ENCODE measurements around the gene SLC22A23. TPM values are rescaled to one million over a fixed set of nuclear protein-coding genes. Genes with fewer than 3 reads are reported as not detected.

The SLC22A23 gene
- total and polyA plus RNA-seq, 2 of the 4 experiments (the other 2 are of a cell fraction), result 0.72 to 1.6 TPM

- H2AK5ac ChIP-seq (ENCODE audit: low read depth, low read length), result no peak overlapping the region
- WGBS, 2 experiments (ENCODE audit: extremely low coverage in 2 of 2, insufficient read length in 1 of 2), result 33% methylated on average over 1 of the region's 5 CpGs; no CpG with 5 or more reads in 1 of the 2 experiments
- H3K9me1 ChIP-seq (ENCODE audit: insufficient read depth, low read length), result peaks cover 4% of the 10 kb centered on the region; the same call in 1 of the 2 replicates
- ATAC-seq (ENCODE audit: low read depth), result no peak; the same call in 1 of the 2 replicates
- H3K56ac ChIP-seq (ENCODE audit: extremely low read depth, insufficient read depth, low read length), result no peak overlapping the region
- no peak overlapping the region for H2BK5ac ChIP-seq (ENCODE audit: low read depth, low read length, poor library complexity, severe bottlenecking)
- intact Hi-C loops (cut with micrococcal nuclease) (no loop called here), dilution Hi-C loops (cut with HindIII; ENCODE audit: low sequenced_read_pairs, unreplicated experiment) (no loop called here), in situ Hi-C loops (cut with MboI; ENCODE audit: low sequenced_read_pairs) (no loop called here)
- no peak overlapping the region for H2BK15ac ChIP-seq (ENCODE audit: low read depth, low read length)
- TF ChIP-seq RAD21 (IDR thresholded peaks at IDR 0.05; ENCODE audit: low read length), result no peak
- no peak for TF ChIP-seq ELK1 (IDR thresholded peaks at IDR 0.05; ENCODE audit: borderline replicate concordance, low read depth, low read length)
- no peak for TF ChIP-seq CHD1 (IDR thresholded peaks at IDR 0.05; ENCODE audit: low read depth, low read length)
- 0 out of 2 replicates have a peak, but pooled peaks have one; percentile 11 for TF ChIP-seq NFE2L2 (IDR thresholded peaks at IDR 0.05; ENCODE audit: low read depth, low read length)
- TF ChIP-seq SMC3 (IDR thresholded peaks at IDR 0.05; ENCODE audit: low read depth, low read length), result no peak
- BruUV-seq (replicated peaks), result no TSS peak
- H2BK120ac ChIP-seq (ENCODE audit: low read depth, low read length), result no peak overlapping the region
- no peak overlapping the region for H3K27ac ChIP-seq (ENCODE audit: insufficient read depth, low read length)
- H3K4me1 ChIP-seq (ENCODE audit: control insufficient read depth, insufficient read depth, low read length), result no peaks in the 10 kb centered on the region
- no peak overlapping the region for H3K4me3 ChIP-seq (ENCODE audit: insufficient read depth, low read depth, low read length)
- no peak overlapping the region for H4K5ac ChIP-seq (ENCODE audit: low read depth, low read length)
- no peak overlapping the region for H2BK20ac ChIP-seq (ENCODE audit: low read depth, low read length)
- H2AFZ ChIP-seq (replicated peaks; ENCODE audit: low read length, poor library complexity), result no peak overlapping the region
- no peak overlapping the region for H3K18ac ChIP-seq (ENCODE audit: low read depth, low read length)
- H3K4ac ChIP-seq (ENCODE audit: low read depth, low read length), result no peak overlapping the region
- ChIA-PET CTCF (no interaction called here), POLR2A (ENCODE audit: unreplicated experiment) (no interaction called here)
- no peaks in the 10 kb centered on the region for H4K20me1 ChIP-seq (ENCODE audit: insufficient read depth, low read length)
- H3K9me3 ChIP-seq (ENCODE audit: control insufficient read depth, insufficient read depth, low read length), result 0 out of 2 replicates have a peak, but pooled peaks cover 2% of the 10 kb centered on the region
- H3K36me3 ChIP-seq (ENCODE audit: control insufficient read depth, insufficient read depth, low read length), result no peaks in the 10 kb centered on the region
- no peak overlapping the region for H4K8ac ChIP-seq (ENCODE audit: low read depth in 2 of 2, low read length in 2 of 2)
- H4K91ac ChIP-seq (ENCODE audit: insufficient read depth, low read depth, low read length), result no peak overlapping the region
- DNase-seq, result peak; percentile 69
- no peaks in the 10 kb centered on the region for H3K79me1 ChIP-seq (ENCODE audit: low read depth in 1 of 2, low read length in 2 of 2)
- H3K27me3 ChIP-seq (ENCODE audit: control insufficient read depth, insufficient read depth, low read length), result peaks cover 56% of the 10 kb centered on the region
- H3K4me2 ChIP-seq (ENCODE audit: low read depth, low read length), result no peak overlapping the region
- no peak overlapping the region for H3K9ac ChIP-seq (ENCODE audit: low read depth, low read length)
- H3K14ac ChIP-seq (replicated peaks; ENCODE audit: low read depth, low read length), result no peak overlapping the region
- no peak overlapping the region for H3K23ac ChIP-seq (ENCODE audit: low read depth, low read length)
- H2AK9ac ChIP-seq (replicated peaks; ENCODE audit: low read depth, low read length, poor library complexity), result no peak overlapping the region
Measured at GRCh38 chr6:3390698-3391097, 66.2 kb downstream of the SLC22A23 start.
